ENCODE measurements around the gene NFATC1.
A peak's percentile ranks its signal among the peaks of the same experiment; 100 is the strongest.

DNA sequence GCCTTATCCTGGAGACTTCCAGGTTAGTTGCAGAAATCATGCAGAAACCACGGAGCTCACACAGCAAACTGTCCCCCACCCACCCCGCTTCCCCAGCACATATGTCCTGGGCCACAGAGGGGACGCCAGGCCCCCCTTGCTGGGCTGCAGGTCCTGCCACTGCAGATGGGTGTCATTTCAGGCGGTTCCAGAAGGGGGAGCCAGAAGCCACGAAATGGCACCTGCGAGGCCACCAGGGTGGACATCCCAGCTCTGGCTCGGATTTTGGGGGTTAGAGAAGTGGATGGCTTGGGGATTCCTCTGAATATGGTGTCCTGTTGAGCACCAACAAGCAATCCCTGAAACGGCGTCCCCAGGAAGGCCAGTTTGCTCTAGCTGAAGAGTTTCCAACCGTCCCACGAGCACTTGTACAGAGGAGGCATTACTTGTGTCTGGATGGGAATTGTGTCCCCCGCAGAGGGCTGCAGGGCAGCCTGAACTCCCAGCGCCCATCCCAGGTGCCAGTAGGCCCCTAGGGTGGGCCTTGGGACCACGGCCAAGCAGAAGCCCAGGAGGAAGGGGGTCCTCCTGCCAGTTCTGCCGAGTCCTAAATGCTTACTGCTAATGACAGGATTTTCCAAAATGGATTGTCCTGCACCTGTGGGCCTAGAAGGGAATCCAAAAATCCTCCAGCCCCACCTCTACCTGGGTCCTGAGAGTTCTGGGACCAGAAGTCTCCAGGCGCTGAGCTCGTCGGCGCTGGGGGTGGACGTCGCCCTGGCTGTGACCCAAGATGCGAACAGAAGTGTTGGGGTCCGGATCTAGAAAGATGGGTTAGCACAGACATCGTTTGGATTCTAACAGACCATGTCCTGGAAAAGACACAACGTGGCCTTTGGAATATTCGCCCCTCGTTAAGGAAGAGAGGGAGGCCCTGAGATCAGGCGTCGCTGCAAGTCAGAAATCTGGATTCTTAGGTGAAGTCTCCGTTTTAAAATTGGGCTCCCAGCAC, 14.6 kb upstream of the NFATC1 start:
- TF ChIP-seq, protein P1, sequence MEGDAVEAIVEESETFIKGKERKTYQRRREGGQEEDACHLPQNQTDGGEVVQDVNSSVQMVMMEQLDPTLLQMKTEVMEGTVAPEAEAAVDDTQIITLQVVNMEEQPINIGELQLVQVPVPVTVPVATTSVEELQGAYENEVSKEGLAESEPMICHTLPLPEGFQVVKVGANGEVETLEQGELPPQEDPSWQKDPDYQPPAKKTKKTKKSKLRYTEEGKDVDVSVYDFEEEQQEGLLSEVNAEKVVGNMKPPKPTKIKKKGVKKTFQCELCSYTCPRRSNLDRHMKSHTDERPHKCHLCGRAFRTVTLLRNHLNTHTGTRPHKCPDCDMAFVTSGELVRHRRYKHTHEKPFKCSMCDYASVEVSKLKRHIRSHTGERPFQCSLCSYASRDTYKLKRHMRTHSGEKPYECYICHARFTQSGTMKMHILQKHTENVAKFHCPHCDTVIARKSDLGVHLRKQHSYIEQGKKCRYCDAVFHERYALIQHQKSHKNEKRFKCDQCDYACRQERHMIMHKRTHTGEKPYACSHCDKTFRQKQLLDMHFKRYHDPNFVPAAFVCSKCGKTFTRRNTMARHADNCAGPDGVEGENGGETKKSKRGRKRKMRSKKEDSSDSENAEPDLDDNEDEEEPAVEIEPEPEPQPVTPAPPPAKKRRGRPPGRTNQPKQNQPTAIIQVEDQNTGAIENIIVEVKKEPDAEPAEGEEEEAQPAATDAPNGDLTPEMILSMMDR (conservative IDR thresholded peaks at IDR 0.05), result peak; percentile 84
- no peak for TF ChIP-seq ZFX (IDR thresholded peaks at IDR 0.05)

Measured in C4-2B (cell line).